H7 (cell line): ENCODE data around the gene TMEM131. TPM values are rescaled to one million over a fixed set of nuclear protein-coding genes. Genes with fewer than 3 reads are reported as not detected.

Experiments
- DNase-seq: peaks from one replicate; pipeline ENCODE4 v3.0.0; 2012
- H3K27me3 ChIP-seq: 2 replicates; pipeline ENCODE4 v1.6.0; 2011; ENCODE audit warnings: mild to moderate bottlenecking, low read length; ENCODE audit not compliant: control insufficient read depth, insufficient read depth
- H3K36me3 ChIP-seq: replicated peaks from 2 replicates; pipeline ENCODE4 v1.5.1; 2011; ENCODE audit warnings: low read length; ENCODE audit not compliant: control insufficient read depth, insufficient read depth
- H3K4me3 ChIP-seq: 2 replicates; pipeline ENCODE4 v1.5.1; 2011; ENCODE audit warnings: low read depth, mild to moderate bottlenecking, control low read depth, low read length, moderate library complexity; ENCODE audit not compliant: insufficient read depth
- total RNA-seq: library from RNA; depleted of rRNA; stranded (reverse); fragments of >200 nt; shearing (Covaris generic); gene quantifications from 2 replicates; pipeline ENCODE4 v1.2.3, GENCODE V29; 2014

The TMEM131 gene
- total RNA-seq, 1 experiment from 2014 or later, result 7.4 TPM

DNA sequence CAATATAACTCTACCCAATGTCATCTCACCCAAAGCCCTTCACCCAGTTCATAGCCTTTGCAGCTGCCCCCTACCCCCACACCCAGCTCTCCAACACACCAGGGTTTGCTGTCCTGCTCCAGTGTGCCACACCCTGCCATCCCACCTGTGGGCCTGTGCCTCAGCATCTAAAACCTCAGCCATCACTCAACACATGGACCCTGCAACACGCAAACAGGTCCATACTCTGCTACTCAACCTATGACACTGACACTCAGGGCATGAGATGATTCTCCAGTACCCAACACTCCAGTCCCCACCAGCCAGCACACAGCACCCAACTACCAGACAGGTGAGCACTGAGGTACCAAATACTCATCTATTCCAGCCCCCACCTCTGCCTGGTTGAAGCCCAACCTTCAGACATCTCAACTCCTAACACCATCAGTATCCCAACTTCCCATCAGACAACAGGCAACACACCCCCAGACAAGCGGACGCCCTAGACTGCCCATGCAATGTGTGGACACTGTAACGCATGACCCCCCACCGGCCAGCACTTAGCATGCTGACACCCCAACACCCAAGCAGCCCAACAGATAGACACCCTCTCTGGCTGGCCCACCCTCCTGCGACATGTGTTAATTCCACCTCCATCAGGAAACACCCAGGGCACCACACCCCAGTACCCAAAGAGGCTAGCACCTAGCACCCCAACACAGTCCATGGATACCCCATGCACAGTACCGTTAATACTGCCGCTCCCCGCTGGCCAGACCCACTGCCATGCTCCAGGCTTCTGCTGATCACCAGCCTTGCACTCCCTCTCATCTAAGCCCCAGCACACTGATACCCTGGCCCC lies 257.3 kb downstream of the TMEM131 start:
- no peak for DNase-seq
- Histone ChIP-seq H3K4me3 (no peak overlapping the region), H3K36me3 (no peaks in the 10 kb centered on the region), H3K27me3 (no peaks in the 10 kb centered on the region)

DNA sequence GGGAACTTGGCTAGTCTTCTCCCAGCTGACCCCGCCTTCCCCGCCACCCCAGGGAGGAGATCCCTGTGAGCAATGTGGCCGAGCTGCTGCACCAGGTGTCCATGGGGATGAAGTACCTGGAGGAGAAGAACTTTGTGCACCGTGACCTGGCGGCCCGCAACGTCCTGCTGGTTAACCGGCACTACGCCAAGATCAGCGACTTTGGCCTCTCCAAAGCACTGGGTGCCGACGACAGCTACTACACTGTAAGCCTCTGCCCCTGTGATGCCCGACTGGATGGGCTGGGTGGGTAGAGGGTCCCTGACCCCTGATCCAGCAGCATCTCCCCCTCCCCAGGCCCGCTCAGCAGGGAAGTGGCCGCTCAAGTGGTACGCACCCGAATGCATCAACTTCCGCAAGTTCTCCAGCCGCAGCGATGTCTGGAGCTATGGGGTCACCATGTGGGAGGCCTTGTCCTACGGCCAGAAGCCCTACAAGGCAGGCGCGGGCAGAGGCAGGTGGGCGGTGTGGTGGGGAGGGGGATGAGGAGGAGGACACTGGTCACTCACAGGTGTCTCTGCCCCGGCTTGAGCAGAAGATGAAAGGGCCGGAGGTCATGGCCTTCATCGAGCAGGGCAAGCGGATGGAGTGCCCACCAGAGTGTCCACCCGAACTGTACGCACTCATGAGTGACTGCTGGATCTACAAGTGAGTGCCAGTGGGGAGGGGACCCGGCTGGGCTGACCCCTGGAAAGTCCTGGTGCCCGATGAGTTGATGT lies 258.1 kb downstream of the TMEM131 start:
- H3K4me3 ChIP-seq, result no peak overlapping the region
- DNase-seq, result no peak

DNA sequence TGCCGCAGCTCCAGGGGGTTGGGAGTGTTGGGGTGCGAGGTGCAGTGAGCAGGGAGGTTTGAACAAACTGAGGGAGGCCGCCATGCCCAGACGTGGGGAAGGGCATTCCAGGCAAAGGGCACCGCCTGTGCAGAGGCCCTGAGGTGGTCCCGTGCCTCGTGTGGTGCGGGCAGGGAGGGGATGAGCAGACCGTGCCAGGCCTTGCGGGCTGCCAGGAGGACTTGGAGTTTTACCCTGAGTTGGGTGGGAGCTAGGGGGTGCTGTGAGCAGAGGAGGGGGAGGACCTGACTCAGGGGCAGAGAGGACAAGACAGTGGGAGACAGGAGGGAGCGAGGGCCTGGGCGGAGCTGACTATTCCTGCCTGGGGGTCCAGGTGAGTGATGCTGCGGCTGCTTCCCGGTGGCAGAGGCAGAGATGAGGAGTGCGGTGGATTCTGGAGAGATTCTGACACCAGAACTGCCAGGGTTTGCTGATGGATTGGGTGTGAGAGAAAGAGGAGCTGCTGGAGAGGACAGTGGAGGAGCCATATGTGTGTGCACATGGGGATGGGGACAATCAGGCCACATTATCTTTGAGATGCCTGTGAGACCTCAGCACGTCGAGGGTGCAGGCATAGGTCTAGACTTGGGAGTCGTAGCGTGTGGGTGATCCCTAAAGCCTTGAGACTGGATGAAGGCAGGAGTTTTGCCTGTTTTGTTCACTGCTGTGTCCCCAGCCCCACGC lies 259.0 kb downstream of the TMEM131 start:
- peak; percentile 64 for DNase-seq
- H3K4me3 ChIP-seq, result no peak overlapping the region
- H3K36me3 ChIP-seq, result no peaks in the 10 kb centered on the region
- H3K27me3 ChIP-seq, result no peaks in the 10 kb centered on the region

More for the DNA sequence above, 258.1 kb downstream of the TMEM131 start:
- Histone ChIP-seq H3K27me3 (no peaks in the 10 kb centered on the region), H3K36me3 (no peaks in the 10 kb centered on the region)

DNA sequence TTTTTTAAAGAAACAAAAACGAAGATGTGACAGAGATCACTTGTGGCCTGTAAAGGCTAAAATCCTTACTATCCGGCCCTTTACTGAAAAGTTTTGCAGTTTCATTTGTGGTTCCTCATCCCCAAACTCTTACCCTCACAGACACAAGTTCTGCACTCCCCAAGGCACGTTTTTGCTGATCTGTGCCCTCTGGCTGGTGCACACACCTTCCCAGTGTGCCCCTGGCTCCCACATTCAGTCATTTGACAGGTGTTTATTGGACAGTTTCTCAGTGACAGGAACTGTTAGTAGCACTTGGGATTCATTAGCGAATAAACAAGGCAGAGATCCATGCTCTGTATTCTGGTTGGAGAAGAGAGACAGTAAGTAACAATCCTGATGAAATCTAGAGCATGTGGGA lies 259.6 kb downstream of the TMEM131 start:
- Histone ChIP-seq H3K4me3 (no peak overlapping the region), H3K36me3 (no peaks in the 10 kb centered on the region), H3K27me3 (no peaks in the 10 kb centered on the region)
- no peak for DNase-seq

DNA sequence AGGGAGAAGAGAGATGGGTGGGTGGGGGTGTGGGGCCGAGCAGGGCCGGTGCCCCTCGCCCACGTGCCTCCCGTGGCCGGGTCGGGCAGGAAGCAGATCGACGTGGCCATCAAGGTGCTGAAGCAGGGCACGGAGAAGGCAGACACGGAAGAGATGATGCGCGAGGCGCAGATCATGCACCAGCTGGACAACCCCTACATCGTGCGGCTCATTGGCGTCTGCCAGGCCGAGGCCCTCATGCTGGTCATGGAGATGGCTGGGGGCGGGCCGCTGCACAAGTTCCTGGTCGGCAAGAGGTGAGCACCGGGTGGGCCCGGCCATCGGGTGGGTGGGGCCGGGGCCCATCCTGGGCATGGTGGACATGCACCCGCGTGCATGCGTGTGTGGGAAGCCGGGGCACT lies 260.6 kb downstream of the TMEM131 start:
- no peak for DNase-seq
- Histone ChIP-seq H3K36me3 (no peaks in the 10 kb centered on the region), H3K4me3 (no peak overlapping the region), H3K27me3 (no peaks in the 10 kb centered on the region)

DNA sequence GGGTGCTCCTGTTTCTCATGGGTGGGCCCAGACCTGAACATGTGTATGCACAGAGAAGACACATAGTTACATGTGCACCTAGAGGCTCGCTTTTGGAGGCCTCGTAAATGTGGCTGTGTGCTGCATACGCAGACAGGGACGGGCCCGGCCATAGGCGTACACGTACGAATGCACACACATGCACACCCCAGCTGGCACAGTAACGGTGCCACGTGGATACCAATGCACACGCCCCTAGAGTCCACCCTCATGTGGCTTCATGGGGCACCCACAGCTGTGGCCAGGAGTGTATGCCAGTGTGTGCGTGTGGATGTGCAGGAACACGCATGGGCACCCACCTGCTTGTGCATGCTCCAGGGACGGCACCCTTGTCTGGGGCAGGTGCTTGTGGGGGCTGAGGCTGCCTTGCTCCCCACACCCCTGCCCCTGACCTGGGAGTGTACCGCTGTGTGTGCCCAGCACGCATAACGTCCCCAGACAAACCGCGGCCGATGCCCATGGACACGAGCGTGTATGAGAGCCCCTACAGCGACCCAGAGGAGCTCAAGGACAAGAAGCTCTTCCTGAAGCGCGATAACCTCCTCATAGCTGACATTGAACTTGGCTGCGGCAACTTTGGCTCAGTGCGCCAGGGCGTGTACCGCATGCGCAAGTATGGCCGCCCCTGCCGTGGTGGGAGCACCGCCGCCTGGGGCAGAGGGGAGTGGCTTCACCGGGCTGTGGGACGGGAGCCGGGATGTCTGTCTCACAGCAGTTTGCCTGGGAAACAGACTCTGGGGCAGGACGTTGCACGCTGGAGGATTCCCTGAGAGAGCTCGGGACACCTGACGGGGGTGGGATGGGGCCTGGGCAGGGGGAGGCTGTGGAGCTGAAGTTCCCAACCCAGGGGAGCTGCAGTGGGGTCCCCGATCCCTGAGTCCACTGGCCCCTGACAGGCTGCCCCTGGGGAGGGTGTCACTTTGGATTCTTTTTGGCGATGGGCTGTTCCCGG lies 261.4 kb downstream of the TMEM131 start:
- peak; percentile 56 for DNase-seq
- Histone ChIP-seq H3K27me3 (no peaks in the 10 kb centered on the region), H3K36me3 (no peaks in the 10 kb centered on the region), H3K4me3 (no peak overlapping the region)

DNA sequence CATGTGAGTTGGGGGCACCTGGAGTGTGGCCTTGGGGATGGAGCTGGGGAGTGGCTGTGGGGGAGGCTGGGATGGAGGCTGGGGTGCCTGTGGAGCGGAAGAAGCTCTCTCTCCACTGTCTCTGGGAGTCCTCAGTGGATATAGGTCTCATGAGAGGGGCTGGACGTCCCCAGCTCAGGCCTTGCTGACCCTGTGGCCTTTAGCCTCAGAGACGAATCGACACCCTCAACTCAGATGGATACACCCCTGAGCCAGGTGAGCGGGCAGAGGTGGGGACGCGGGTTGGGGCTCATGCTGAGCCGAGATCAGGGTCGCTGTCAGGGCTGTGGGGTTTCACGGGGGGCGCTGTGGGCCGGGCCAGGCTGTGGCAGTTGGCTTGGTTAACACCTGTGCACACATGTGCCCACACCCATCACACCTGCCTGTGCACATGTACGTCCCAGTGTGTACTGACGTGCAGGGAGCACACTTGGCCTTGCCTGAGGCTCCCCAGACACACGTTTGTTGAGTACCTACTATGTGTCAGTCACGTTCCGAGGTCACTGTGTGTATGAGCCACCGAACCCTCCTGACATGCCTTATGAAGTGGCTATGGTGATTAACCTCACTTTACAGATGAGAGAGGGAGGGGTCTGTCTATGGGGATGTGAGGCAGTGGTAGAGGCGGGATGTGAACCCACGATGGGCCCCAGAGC lies 262.3 kb downstream of the TMEM131 start:
- no peaks in the 10 kb centered on the region for H3K27me3 ChIP-seq
- no peaks in the 10 kb centered on the region for H3K36me3 ChIP-seq
- DNase-seq, result no peak
- H3K4me3 ChIP-seq, result no peak overlapping the region

DNA sequence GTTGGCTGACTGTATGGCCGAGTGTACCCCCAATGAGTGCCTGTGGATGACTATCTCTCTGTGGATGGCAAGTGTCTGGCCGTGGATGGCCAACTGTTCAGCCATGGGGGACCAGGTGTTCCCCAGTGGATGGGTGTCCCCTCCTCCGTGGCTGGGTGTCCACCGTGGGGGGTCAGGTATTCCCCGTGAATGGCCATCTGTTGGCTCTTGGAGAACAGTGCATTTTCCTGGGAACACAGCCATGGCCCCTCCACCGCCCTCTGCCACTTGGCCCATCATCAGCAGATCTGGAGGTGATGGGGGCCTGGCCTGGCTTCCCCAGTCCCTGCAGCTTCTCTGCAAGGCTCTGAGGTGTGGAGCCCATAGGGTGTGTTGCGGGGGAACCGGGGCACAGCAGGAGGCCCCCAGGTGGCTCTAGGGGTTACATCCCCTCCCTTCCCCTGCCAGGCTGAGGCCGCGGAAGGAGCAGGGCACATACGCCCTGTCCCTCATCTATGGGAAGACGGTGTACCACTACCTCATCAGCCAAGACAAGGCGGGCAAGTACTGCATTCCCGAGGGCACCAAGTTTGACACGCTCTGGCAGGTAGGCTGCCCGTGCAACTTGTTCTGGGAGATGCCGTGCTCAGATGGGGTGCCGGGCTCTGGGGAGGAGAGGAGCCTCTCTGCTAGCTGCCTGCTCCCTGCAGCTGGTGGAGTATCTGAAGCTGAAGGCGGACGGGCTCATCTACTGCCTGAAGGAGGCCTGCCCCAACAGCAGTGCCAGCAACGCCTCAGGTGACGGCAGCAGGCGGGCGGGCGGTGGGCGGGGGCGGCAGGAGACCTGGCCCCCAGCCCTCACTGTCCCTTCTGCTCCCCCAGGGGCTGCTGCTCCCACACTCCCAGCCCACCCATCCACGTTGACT lies 263.1 kb downstream of the TMEM131 start:
- H3K4me3 ChIP-seq, result no peak overlapping the region
- DNase-seq, result no peak
- no peaks in the 10 kb centered on the region for H3K36me3 ChIP-seq
- no peaks in the 10 kb centered on the region for H3K27me3 ChIP-seq

DNA sequence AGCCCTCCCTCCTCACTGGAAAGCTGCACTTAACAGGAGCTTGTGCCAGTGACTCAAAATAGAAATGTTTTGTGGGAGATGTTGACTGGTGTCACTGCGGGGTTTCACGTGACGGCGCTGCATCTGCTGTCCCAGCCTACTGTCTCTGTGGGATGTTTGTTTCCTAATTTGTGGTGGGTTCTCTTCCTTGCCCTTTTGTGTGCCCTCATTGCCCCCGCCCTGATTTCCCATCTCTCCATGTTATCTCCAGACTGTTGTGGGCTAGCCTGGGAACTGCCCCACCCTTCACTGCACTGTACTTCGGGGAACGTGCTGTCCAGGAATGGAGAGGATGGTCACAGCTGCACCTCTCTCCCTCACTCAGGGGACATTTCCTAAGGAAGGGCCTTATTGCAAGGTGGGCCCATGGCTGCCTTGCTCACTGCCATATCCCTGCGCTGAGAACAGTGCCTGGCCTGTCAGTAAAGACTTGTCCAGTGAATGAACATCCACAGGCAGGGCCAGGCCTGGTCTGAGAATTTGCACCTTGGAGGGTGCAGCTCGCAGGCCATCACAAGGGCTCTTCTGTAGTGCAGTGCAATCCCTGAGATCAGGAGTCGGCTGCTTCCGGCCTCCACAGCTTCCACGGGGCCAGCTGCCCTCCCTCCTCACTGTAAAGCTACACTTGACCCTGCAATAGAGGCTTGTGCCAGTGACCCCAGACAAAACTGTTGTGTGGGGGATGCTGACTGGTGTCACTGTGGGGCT lies 264.3 kb downstream of the TMEM131 start:
- no peaks in the 10 kb centered on the region for H3K27me3 ChIP-seq
- no peaks in the 10 kb centered on the region for H3K36me3 ChIP-seq
- no peak for DNase-seq
- H3K4me3 ChIP-seq, result no peak overlapping the region

DNA sequence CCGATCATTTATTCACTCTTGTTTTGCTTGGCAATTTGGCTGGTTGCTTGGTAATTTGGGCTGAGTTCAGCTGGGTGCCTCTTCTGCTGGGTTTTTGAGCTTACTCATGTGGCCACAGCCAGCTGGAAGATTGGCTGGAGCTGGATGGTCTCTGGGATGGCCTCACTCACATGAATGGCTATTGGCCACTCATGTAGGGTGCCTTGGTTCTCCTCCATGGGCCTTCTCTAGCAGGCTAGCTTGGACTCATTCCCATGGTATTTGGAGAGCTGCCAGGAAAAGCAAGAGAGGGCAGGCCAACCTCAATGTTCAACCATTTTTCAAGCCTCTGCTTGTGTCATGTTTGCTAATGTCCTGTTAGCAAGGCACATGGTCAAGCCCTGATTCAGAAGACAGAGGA lies 265.5 kb downstream of the TMEM131 start:
- no peak overlapping the region for H3K4me3 ChIP-seq
- DNase-seq, result no peak
- no peaks in the 10 kb centered on the region for H3K27me3 ChIP-seq
- H3K36me3 ChIP-seq, result no peaks in the 10 kb centered on the region

DNA sequence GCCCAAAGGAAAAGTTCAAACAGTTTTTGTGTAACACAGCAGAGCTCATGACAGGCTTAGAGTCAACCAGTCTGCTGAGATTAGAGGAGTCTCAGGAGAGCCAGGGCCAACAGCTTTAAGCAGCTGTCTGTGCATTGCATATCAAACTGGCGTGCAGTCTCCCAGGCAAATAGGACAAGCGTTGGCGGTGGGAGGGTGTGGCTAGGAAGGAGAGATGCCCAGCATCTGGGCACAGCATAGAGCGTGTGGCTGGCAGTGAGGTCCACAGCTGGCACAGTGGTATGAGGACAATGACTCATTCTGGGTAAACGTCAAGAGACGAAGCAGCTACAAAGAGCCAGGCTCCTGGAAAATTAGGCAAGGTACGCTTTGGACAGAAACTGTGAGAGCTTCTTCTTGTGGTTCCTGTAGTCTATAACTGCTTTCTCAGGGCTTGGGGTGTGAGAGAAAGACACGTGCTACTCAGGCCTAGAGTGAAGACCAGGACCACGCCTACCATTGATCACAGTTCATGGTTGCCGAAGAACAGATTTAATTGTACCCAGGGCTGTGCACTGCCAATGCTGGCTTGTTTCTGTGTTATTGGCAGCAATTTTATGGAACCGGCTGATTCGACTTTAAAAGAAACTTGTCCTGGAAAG lies 267.5 kb downstream of the TMEM131 start:
- Histone ChIP-seq H3K4me3 (no peak overlapping the region), H3K27me3 (no peaks in the 10 kb centered on the region), H3K36me3 (no peaks in the 10 kb centered on the region)
- DNase-seq, result no peak

DNA sequence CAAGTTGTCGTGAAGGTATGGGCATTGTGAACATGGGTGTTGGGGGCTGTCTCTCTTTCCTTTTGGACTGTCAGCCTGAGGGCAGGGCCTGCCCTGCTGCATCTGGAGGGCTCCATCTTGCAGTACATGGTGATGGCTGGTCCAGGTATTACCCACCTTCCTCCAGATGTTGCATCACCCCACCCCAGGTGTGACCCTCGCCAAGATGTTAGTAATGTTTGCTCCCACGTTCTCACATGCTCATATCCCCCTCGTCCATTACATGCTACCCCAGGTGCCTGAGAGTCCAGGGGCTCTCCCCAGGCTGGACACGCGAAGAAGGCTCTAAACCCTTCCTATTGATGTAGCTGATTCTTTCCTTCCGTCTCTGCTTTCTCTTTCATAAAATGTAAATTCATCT lies 268.5 kb downstream of the TMEM131 start:
- H3K27me3 ChIP-seq, result no peaks in the 10 kb centered on the region
- H3K36me3 ChIP-seq, result no peaks in the 10 kb centered on the region
- DNase-seq, result no peak
- H3K4me3 ChIP-seq, result no peak overlapping the region
